DMS114 treated with DMSO at 0.1 percent for 48 hours (cell line): Measurements from ENCODE around the gene REXO4.
"Not testable (repeated sequence)": the region's sequence is repeated elsewhere in the genome, so short reads cannot be mapped to it uniquely, and the experiment has no call there.

ENCODE experiments used
- DNase-seq: peaks from one replicate; lab custom pipeline; 2025; ENCODE audit not compliant: unreplicated experiment; lab: John Stamatoyannopoulos, UW

The REXO4 gene

DNA sequence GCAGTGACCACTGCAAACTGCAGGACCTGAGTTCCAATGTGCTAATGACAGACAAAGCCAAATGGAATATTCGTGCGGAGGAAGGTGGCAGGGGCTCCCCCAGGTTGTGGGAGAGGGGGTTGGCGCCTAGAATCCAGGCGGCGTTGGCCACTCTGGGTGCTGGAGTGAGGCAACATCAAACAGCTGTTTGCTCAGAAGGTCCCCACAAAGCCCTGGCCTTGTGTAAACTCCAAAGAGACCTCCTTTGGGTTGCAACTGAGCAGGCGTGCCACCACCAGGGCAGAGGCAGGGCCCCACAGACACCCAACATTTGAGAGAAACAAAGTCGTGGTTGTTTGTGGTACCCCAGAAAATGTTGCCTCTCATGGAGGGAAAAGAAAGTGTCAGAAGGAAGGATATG lies 27.1 kb downstream of the REXO4 start:
- DNase-seq = no peak

DNA sequence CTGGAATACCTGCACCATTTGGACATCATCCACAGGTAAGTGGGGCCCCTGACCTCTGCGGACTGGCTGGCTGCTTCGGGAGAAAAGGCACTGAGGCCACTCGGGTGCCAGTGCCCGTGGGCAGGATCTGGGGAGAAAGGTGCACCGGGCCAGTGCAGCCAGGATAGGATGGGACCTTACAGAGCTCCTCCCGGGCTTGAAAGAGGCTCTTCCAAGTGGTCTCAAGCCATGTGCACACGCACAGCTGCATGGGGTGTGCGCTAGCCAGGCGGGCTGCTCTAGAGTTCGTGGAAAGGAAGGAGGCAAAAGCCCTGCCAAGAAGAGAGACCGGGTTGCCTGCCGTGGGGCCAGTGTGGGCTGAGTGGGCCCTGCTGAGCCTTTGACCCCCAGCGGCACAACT lies 28.2 kb downstream of the REXO4 start:
- no peak for DNase-seq

DNA sequence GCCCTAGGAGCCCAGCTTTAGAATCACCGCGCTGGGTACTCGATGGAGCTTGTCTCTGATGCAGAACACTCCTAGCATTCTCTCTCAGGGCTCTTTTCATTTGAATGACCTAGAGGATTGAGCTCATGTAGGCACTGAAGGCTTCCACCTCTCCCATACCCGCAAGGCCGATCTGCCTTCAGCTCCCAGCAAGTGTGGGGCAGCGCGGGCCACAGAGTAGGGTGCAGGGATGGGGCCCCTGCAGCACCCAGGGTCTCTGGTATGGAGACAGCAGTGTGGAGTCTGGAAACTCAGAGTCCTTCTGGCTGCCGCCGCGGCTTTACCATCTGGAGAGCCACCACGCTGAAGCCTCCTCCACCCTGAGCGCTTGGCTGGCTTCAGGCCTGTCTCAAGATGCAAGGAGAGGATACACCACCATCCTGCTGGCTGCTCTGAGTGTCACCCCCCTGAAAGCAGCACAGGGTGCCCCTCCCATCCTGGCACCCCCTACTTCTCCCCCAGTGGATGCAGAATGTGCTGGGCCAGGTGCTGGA lies 28.7 kb downstream of the REXO4 start:
- DNase-seq = no peak

DNA sequence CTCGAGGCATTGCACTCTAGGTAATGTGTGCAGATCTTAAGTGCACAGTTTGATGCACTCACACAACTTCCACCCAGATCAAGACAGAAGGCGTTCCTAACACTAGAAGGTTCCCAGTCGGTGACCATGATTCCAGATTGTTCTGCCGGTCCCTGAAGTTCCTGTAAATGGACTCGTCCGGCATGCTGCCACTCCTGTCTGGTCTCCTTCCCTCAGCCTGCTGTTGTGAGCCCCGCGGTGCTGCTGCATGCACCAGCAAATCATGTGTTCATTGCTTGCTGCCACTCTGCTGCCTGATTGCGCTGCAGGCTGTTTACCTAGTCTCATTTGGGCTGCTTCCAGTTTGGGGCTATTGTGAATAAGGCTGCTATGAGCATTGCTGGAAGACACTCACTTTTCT lies 30.1 kb downstream of the REXO4 start:
- no peak for DNase-seq

DNA sequence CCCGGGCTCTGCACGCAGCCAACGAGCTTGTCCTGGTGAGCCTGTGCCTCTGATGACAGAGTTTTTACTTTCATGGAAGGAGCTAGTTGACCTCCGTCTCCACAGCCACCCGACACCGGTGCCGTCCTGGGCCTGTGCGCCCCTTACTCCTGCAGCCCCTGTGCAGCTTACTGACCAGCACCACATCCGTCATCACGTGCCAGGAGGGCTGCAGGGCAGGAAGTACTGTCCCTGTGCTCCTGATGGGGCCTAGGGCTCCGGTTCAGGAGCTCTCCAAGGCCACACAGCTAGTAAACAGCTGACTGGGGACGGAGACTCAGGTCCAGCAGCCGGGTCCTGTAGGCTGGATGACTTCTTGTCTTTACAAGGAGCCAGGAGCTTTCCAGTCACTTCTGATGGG lies 31.5 kb downstream of the REXO4 start:
- DNase-seq = no peak

DNA sequence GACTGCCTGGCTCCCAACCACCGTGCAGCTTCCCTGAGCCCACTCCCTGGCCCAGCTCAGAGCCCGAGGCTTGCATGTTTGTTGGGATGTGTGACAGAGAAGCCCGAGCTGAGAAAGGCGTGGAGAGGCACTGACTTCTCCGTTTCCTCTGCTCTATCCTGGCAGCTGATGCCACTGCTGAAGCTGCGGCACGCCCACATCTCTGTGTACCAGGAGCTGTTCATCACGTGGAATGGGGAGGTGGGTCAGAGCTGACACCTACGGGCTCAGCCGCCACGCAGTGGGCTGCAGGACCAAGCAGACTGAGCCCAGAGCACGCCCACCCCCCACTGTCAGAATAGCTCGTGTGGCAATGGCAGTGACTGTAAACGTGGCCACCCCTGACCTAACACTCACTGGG lies 32.4 kb downstream of the REXO4 start:
- no peak for DNase-seq

DNA sequence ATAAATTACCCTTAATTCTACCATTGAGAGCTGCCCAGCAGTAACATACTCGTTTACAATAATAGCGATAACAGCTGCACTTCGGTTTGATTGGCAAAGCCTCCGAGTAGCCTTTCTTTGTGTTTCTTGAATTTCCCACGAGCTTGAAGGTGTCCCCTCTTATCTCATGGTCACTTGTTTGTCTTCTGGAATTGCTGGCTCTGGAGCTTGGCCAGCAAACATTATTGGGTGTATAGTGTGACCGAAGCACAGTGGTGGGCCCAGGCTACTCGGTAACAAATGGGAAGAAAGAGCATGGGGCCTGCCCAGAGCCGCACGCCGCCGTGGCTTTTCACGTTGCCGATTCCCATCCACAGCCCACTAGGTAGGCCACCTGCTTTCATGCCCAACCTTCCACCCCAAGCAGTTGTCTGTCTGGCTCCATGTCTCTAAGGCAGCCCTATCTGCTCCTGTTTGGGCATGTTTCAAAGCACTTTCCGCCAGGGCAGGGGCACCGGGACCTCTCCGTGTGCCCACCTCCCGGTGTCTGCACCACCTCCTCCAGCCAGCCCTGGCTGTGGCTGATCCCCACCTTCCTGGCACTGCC lies 33.0 kb downstream of the REXO4 start:
- DNase-seq = no peak

DNA sequence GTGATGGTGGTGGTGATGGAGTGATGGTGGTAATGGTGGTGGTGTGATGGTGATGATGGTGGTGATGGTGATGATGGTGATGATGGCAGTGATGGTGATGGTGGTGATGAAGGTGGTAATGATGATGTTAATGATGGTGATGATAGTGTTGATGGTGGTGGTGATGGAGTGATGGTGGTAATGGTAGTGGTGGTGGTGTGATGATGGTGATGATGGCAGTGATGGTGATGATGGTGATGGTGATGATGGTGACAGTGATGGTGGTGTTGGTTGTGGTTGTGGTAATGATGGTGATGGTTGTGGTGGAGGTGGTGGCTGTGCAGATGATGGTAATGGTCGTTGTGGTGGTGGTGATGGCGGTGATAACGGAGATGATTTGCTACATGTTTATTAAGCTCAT lies 34.4 kb downstream of the REXO4 start:
- no peak for DNase-seq

DNA sequence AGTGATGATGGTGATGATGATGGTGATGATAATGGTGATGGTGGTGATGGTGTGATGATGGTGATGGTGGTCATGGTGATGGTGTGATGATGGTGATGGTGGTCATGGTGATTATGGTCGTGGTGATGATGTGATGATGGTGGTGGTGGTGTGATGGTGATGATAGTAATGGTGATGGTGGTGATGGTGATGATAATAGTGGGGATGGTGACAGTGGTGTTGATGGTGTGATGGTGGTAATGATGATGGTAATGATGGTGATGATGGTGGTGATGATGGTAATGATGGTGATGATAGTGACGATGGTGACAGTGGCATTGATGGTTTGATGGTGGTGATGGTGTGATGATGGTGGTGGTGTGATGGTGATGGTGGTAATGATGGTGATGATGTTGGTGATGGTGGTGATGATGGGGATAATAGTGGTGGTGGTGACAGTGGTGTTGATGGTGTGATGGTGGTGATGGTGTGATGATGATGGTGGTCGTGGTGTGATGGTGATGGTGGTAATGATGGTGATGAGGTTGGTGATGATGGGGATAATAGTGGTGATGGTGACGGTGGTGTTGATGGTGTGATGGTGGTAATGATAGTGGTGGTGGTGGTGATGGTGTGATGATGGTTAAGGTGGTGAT lies 35.2 kb downstream of the REXO4 start:
- no peak for DNase-seq

DNA sequence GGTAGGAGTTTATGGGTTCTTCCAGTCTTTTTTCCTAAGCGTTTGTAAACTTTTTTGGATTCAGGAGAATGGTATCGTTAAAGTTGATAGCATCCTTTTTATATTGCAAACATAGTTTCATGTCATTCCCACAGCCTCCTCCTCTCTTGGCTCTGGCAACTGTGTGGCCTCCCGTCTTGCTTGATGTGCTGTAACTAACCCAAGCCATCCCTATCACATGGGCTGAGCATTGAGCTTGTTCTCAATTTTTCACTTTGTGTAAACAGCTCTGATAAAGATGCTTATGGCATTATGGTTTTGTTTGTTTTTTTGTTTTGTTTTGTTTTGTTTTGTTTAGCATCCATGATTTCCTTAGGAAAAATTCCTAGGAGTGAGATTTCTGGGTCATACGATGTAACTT lies 37.1 kb downstream of the REXO4 start:
- DNase-seq = no peak

DNA sequence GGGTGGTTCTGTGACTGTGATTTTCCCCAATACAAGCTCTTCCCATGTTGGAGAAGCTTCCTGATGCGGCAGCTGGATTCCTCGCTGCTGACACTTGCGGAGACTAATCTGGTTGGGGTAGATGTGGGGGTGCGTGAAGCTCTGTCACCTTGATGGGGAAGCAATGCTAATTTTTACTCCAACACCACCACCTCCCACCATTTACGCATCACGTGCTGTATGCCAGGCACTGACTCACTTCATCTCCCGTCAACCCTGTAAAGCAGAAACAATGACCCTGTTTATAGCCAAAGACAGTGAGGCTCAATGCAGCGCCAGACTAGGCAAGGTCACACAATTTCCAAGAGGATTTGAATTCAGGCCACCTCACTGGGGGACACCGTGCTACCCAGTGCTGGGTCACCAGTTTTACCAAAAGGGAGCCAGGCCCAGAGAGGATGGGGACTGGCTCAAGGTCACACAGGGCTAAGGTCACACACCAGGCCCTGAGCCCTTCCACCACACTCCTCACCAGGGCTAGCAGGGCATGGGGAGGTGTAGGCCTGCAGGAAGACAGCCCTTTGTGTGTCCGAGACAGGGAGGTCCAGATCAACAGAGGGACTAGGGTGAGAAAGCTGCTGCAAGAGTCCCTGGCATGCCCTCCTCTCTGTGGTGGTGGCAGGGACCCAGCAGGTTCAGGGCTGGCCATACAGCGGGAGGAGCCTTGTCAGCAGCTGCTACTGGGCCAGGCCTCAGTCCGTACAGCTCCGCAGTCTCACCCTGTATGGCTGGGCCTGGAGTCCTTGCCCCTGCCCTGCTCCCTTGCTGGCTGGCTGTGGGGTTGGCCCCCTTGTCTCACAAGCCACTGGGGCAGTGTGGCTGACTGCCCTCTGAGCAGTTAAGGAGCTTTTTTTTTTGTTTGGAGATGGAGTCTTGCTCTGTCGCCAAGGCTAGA lies 38.4 kb downstream of the REXO4 start:
- no peak for DNase-seq

DNA sequence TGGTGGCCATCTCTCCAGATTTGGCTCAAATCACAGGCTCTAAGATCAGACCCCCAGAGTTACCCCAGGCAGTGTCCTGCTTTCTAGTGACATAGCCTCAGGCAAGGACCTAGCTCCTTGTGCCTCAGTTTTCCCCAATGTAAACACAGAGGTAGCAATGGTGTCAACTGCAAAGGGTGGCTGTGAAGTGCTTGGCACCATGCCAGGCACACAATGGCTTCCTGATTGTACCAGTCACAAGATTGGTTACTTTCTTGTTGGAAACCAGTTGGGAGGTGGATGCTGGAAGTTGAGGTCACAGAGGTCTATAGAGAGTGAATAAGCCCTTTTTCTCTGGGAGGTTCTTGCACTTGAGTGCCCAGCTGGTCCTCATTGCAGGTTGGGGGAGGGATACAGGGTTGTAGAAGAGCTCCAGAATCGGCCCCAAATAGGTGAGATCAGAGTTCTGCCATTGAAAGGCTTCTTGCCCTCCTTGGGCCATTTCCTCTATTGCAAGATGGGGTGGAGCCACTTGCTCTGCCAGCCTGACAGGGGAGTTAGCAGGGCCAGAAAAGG lies 39.3 kb downstream of the REXO4 start:
- DNase-seq = no peak

DNA sequence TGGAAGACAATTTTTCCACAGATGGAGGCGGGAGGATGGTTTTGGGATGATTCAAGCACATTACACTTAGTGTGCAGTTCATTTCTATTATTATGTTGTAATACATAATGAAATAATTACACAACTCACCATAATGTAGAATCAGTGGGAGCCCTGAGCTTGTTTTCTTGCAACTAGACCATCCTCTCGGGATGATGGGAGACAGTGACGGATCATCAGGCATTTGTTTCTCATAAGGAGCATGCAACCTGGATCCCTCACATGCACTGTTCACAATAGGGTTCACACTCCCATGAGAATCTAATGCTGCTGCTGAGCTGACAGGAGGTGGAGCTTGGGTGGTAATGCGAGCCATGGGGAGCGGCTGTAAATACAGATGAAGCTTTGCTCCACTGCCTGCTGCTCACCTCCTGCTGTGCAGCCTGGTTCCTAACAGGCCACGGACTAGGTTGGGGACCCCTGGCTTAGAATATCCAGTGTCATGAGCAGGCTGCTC lies 40.0 kb downstream of the REXO4 start:
- DNase-seq = no peak

DNA sequence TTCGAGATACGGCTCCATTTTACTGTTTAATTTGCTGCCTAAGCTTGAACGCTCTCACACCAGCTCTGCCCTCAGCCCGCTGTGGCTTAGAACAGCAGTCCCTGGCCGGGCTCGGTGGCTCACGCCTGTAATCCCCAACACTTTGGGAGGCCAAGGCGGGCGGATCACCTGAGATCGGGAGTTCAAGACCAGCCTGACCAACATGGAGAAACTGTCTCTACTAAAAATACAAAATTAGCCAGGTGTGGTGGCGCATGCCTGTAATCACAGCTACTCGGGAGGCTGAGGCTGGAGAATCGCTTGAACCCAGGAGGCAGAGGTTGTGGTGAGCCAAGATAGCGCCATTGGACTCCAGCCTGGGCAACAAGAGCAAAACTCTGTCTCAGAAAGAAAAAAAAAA lies 40.5 kb downstream of the REXO4 start:
- DNase-seq = not testable (repeated sequence)

DNA sequence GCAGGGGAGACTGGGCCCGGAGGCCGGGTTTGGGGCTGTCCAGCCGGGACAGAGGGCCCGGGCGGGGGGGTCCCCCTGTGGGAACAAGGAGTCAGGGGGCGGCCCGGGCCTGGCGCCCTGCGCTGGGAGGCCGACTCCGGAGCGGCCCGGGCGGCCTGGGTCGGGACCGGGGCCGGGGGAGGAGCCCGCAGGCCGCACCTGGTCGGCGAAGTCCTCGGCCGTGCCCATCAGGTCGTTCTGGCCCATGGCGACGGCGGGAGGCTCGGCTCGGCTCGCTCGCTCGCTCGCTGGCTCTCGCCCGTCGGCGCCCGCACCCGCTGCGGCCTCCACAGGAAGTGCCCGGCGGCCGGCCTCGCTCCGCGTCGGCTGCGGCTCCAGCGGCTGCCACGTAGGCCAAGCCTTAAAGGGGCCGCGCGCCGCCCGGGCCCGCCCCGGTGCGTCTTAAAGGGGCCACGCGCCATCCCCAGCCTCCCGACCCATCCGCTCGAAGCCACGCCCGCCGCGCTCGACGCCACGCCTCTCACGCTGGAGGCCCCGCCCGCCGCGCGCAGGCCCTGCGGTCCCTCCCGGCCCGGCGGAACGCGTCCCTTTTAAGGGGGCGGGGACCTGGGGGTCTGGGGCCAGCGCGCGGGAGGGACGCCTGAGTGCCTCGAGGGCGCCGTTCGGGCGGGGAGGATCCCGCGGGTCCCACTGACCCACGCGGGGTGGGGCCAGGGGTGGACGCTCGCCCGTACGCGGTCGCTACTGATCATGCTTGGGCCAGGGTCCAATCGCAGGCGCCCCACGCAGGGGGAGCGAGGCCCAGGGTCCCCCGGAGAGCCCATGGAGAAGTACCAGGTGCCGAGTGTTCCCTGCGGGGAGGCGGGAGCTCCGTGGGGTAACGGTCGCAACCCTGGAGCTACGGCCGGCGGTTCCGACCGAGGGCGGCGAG lies 41.8 kb downstream of the REXO4 start, which contains the start of the genes STKLD1 and SURF4:
Gene STKLD1 (plus strand): TSS at position 643 of the 931 bp plus-strand sequence. CDS start 108 bp downstream, at position 751.
Gene SURF4 (minus strand): TSS at position 337 of the 931 bp plus-strand sequence. CDS start 91 bp downstream, at position 246.
- DNase-seq = peak; percentile 80

DNA sequence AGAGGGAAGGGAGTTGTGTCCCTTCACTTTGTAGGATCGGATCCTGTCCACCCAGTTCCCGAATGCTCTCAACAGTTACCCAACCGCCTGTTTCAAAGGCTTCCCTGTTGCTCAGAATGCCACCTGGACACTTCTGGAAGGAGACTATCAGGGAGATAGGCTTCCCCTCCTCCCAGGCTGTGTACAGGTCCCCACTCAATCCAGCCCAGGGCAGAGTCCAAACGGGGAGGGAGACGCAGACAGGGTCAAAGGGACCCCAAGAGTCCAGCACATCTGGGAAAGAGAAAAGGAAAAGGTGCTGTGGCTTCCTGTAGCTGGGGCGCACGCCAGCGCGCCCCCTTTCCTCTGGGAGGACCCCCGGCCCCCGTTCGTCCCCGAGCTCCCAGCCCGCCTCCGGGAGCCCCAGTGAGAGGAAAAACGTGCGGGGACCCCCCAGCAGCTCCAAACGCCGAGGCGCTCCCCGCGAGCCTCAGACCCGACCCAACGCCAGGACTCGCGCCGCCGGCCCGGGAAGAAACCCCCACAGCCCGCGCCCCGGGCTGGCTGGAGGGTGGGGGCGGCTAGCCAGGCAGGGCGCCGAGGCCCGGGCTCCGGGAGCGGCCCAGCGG lies 42.6 kb downstream of the REXO4 start:
- DNase-seq = no peak

DNA sequence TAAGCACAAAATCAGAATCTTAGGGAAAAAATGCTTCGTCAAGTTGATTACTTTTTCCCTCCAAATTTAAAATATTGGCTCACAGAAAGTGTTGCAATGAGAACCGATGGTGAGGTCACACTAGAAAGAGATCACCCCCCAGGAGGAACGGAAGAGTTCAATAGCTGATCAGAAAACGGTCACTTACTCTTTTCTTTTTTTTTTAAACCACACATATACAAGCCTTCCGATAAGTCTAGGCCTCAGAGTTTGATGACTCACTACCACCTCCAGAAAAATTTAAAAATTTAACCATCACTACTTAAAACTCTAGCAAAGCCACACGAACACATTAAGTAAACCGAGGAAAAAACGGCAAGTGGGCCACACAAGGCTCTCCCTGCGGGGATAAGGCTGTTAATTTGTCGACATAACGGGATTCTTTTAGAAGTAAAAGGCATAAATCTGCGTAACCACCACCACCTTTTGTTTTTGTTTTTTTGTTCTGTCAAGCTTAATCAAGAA lies 43.1 kb downstream of the REXO4 start:
- no peak for DNase-seq

DNA sequence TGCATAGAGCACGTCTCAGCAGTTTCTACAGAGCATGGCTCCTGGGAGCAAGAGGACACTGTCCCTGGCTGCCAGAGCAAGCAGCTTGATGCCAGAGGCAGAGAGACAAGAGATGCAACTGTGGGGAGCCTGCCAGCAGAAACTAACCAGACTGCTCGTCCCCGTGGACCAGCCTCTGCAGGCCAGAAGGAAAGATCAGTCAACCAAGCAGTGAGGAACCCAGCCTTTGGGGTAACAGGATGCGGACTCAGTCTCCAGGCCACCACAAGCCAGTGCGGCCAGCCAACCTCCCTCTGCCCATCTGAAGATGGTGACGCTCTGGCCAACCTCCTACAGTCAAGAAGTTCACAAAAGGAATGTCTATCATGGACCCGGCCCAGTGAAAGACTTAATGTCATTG lies 45.7 kb downstream of the REXO4 start:
- no peak for DNase-seq

DNA sequence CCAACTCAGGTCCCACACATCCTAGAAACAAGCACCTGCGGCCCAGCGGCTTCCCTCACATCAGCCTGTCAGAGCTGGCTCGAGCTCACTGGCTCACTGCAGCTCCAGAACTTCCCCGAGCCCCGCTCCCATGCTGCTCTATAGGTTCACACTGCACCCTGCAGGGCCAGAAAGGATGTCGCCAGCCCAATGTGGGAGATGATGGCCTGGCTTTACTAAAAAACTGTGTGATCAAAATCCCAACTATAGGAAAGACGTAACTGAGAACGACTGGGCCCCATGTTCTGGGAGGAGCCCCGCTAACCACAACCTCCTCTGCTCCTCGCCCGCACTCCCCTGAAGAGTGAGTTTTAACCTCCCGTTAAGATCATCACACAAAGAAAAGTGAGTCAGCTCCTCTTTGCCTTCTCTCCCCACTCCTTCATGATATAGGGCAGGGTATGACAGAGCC lies 46.5 kb downstream of the REXO4 start:
- no peak for DNase-seq
